CD8-positive, alpha-beta memory T cell (primary cell): ENCODE measurements around the gene IL1R1. TPM values are rescaled to one million over a fixed set of nuclear protein-coding genes. Genes with fewer than 3 reads are reported as not detected.

Experiments used
- CTCF ChIA-PET: fragments of 350-600 bp; sonication (Branson Sonifier 250); formaldehyde crosslinking; loops from one replicate; lab custom pipeline; 2021; ENCODE audit warnings: antibody characterized with exemption; lab: Charles Lee
- POLR2A ChIA-PET: fragments of 350-600 bp; sonication (Branson Sonifier 250); formaldehyde crosslinking; loops from one replicate; lab custom pipeline; 2021; ENCODE audit warnings: antibody characterized with exemption; lab: Charles Lee
- DNase-seq, 5 donors: peaks; one replicate each; pipeline versions ENCODE4 v3.0.0 to v3.0.0-alpha.2; 2020 to 2022; ENCODE audit warnings: mixed read lengths in 1 of 5
- H3K27ac ChIP-seq: one replicate; pipeline ENCODE4 v1.7.0; 2013; ENCODE audit warnings: low read depth, mild to moderate bottlenecking, low read length, moderate library complexity
- H3K27me3 ChIP-seq: 2 replicates; pipeline ENCODE4 v1.7.0; 2013; ENCODE audit warnings: low read length, mild to moderate bottlenecking; ENCODE audit not compliant: insufficient read depth, poor library complexity, severe bottlenecking
- H3K36me3 ChIP-seq: 2 replicates; pipeline ENCODE4 v1.7.0; 2013; ENCODE audit warnings: mild to moderate bottlenecking, low read length, moderate library complexity; ENCODE audit not compliant: insufficient read depth
- H3K4me1 ChIP-seq: 2 replicates; pipeline ENCODE4 v1.7.0; 2013; ENCODE audit warnings: mild to moderate bottlenecking, low read length, moderate library complexity; ENCODE audit not compliant: insufficient read depth
- H3K4me3 ChIP-seq: 2 replicates; pipeline ENCODE4 v1.7.0; 2013; ENCODE audit warnings: mild to moderate bottlenecking, low read length
- H3K9me3 ChIP-seq: 2 replicates; pipeline ENCODE4 v1.7.0; 2013; ENCODE audit warnings: mild to moderate bottlenecking, low read length
- H3K27ac Mint-ChIP-seq, 8 donors: one replicate each; pipeline ENCODE4 v1.8.0; 2020 to 2021; ENCODE audit warnings: mixed read lengths in 8 of 8, mild to moderate bottlenecking in 6 of 8, inconsistent platforms in 3 of 8, moderate library complexity in 3 of 8
- H3K27me3 Mint-ChIP-seq, 2 donors: one replicate each; pipeline ENCODE4 v1.8.0; 2020 to 2021; ENCODE audit warnings: mixed read lengths in 2 of 2, mild to moderate bottlenecking in 1 of 2, moderate library complexity in 1 of 2
- H3K36me3 Mint-ChIP-seq, 3 donors: one replicate each; pipeline ENCODE4 v1.8.0; 2020 to 2021; ENCODE audit warnings: mixed read lengths in 3 of 3, inconsistent platforms in 1 of 3, mild to moderate bottlenecking in 1 of 3
- H3K4me1 Mint-ChIP-seq, 3 donors: one replicate each; pipeline ENCODE4 v1.8.0; 2020 to 2021; ENCODE audit warnings: mixed read lengths in 3 of 3, inconsistent platforms in 1 of 3, mild to moderate bottlenecking in 1 of 3
- H3K4me3 Mint-ChIP-seq, 7 donors: one replicate each; pipeline ENCODE4 v1.8.0; 2020 to 2021; ENCODE audit warnings: mixed read lengths in 7 of 7, mild to moderate bottlenecking in 6 of 7, moderate library complexity in 4 of 7, inconsistent platforms in 2 of 7
- H3K9me3 Mint-ChIP-seq, 5 donors: one replicate each; pipeline ENCODE4 v1.8.0; 2020 to 2022; ENCODE audit warnings: mixed read lengths in 5 of 5, mild to moderate bottlenecking in 3 of 5, moderate library complexity in 2 of 5, inconsistent platforms in 1 of 5
- polyA plus RNA-seq: library from polyadenylated mRNA; unstranded; fragments of 300-500 nt; fragmentation: Illumina TruSeq; gene quantifications from one replicate; pipeline ENCODE4 v1.2.3, GENCODE V29; 2021
- total RNA-seq, 2 experiments: library from RNA; stranded (reverse); gene quantifications; one replicate each; pipeline ENCODE4 v1.2.3, GENCODE V29; 2021

IL1R1 gene
- total and polyA plus RNA-seq, 3 experiments from 2014 or later: 0.30 to 3.7 (median 3.7) TPM

DNA sequence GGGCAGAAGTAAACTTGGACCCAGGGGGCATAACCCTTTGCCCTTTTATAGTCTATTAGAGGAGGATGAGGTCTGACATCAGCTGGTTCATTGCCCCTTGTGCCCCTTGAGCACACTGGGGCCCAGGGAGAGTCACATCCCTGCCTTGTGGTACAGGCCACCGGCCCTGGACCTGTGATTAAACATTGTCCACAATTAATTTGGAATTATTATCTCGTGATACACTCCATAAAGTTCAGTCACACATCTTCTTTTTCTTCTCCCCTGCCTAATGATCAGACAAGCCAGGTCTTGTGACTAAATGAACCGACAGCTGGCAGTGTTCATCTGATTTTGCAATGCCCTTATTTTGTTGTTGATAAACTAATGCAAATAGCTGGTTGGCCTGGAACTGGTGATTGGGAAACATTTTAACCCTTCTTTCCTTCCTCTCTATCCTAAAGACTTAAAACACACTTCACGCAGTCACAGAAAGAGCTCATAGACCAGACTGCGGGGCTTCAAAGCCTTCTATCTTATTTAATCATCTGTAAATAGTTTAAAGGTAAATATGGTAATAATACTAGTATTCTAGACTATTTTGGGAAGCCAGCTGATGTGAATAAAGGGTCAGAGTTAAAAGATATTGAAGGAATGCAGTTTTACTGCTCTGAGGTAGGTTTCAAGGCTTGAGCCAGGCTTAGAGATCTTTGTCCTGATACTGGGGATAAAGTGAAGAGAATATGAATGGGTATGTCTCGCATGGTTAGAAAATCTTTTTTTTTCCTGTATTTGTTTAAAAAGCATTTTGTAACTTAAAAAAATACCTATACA lies 13.4 kb downstream of the IL1R1 start:
- H3K9me3 Mint-ChIP-seq: peaks cover 0 to 3% (median 0%) of the 10 kb centered on the region in 5 donors
- ChIA-PET POLR2A (no interaction called here), CTCF (interaction anchor here (0.9 kb wide), 1 partner anchor 85 kb away, joined by 3 read pairs; no protein-coding TSS in a partner anchor)
- peak overlapping the region in 1 of 8 donors; percentile 21 for H3K27ac Mint-ChIP-seq
- no peak for DNase-seq
- H3K4me3 ChIP-seq: no peak overlapping the region
- no peak overlapping the region for H3K27ac ChIP-seq
- H3K9me3 ChIP-seq: no peaks in the 10 kb centered on the region
- no peaks in the 10 kb centered on the region for H3K4me1 Mint-ChIP-seq
- peaks cover 2 to 6% of the 10 kb centered on the region in 2 donors for H3K27me3 Mint-ChIP-seq
- no peaks in the 10 kb centered on the region for H3K27me3 ChIP-seq
- H3K36me3 Mint-ChIP-seq: no peaks in the 10 kb centered on the region
- H3K36me3 ChIP-seq: no peaks in the 10 kb centered on the region
- H3K4me1 ChIP-seq: no peaks in the 10 kb centered on the region
- H3K4me3 Mint-ChIP-seq: no peak overlapping the region

DNA sequence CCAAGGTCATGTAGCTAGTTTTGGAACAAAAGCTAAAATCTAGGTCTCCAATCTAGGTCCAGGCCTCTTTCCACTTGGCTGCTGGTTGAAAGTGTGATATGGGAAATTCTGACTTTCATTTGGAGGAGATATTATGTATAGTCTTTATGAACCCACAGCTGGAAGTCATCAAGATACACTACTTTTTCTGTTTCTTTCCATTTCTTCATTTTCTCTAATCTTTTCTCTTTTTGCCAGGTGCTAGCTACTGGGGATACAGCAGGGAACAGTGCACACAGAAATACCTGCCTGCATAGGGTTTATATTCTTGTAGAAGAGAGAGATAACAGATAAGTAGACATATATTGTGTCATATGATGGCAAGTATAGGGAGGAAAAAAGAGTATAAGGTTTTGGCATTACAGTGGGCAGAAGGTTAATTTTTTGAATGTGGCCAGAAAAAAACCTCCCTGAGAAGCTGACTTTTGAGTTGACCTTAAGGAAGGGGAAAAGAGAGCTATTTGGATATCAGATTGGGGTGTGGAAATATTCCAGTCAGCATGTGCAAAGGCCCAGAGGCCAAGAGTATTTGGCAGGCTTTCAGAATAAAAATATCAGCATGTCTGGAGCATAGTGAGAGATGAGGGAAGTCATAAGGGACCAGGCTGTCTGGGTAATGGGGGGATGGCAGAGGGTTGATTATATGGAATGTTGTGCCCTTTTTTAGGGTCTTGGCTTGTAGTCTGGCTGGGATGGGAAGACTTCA lies 15.6 kb downstream of the IL1R1 start:
- H3K27ac Mint-ChIP-seq: no peak overlapping the region
- ChIA-PET POLR2A (no interaction called here), CTCF (interaction anchor here (1.9 kb wide), 1 partner anchor 83 kb away, joined by 4 read pairs; no protein-coding TSS in a partner anchor)
- Histone ChIP-seq H3K4me3 (no peak overlapping the region), H3K27ac (no peak overlapping the region), H3K9me3 (no peaks in the 10 kb centered on the region), H3K4me1 (no peaks in the 10 kb centered on the region), H3K27me3 (no peaks in the 10 kb centered on the region), H3K36me3 (no peaks in the 10 kb centered on the region)
- no peaks in the 10 kb centered on the region for H3K36me3 Mint-ChIP-seq
- H3K4me3 Mint-ChIP-seq: no peak overlapping the region
- H3K27me3 Mint-ChIP-seq: peaks cover 0 to 2% of the 10 kb centered on the region in 2 donors
- no peaks in the 10 kb centered on the region for H3K4me1 Mint-ChIP-seq
- H3K9me3 Mint-ChIP-seq: no peaks in the 10 kb centered on the region
- no peak for DNase-seq

DNA sequence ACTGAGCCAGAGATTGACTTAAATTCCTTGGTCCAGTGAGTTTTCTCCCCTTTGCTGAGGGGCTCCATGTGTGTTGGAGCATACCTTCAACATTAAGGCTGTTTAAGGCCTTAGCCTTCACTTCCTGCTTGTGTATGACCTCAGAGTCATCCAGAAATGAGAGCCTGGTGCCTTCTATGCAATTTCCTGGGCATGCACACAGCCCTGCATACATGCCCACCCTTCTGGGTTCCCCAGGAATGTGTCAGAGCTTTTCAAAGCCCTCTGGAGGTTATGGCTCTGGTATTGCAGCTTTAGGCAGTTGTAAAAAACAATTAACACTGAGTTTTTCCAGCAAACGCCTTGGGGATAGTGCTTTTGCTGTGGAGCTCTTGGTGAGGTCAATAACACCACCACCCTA lies 16.7 kb downstream of the IL1R1 start:
- Histone ChIP-seq H3K4me1 (no peaks in the 10 kb centered on the region), H3K27ac (no peak overlapping the region), H3K4me3 (no peak overlapping the region), H3K9me3 (no peaks in the 10 kb centered on the region), H3K27me3 (no peaks in the 10 kb centered on the region), H3K36me3 (no peaks in the 10 kb centered on the region)
- no peaks in the 10 kb centered on the region for H3K36me3 Mint-ChIP-seq
- POLR2A ChIA-PET: no interaction called here
- no peak for DNase-seq
- no peak overlapping the region for H3K4me3 Mint-ChIP-seq
- H3K4me1 Mint-ChIP-seq: no peaks in the 10 kb centered on the region
- CTCF ChIA-PET: no interaction called here
- peaks cover 0 to 2% of the 10 kb centered on the region in 2 donors for H3K27me3 Mint-ChIP-seq
- H3K27ac Mint-ChIP-seq: no peak overlapping the region
- H3K9me3 Mint-ChIP-seq: no peaks in the 10 kb centered on the region

DNA sequence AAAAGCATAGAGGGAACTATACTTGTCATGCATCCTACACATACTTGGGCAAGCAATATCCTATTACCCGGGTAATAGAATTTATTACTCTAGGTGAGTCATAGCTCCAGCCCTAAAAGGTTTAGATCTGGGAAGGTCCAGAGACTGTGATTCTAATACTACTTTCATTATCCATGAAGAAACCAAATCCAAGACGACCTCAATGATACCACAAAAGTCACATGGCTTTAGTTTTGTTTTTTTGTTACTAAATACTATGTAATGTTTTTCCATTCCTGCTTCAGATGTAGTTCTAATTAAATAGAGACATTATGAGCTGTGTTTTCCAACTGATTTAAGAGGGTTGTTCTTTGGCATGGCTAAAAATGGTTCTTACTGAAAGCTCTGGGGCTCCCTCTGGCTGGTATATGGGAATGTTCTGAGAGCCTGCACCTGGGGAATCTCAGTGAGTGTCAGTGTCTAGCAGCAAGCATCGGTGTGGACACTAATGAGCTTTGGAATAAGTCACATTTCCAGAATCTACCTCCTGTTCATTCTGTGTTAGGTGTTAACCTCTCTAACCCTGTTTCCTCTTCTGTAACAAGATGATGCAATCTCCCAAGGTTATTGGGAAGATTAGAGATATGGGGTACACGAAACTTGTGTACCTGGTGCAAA lies 23.8 kb downstream of the IL1R1 start:
- POLR2A ChIA-PET: no interaction called here
- Mint-ChIP-seq H3K36me3 (peaks cover 0 to 1% (median 0%) of the 10 kb centered on the region in 3 donors), H3K4me3 (no peak overlapping the region), H3K9me3 (no peaks in the 10 kb centered on the region), H3K4me1 (no peaks in the 10 kb centered on the region), H3K27ac (peak overlapping the region in 1 of 8 donors; percentile 40), H3K27me3 (peaks cover 2 to 10% of the 10 kb centered on the region in 2 donors)
- DNase-seq: no peak
- H3K4me1 ChIP-seq: no peaks in the 10 kb centered on the region
- CTCF ChIA-PET: interaction anchor here (1.5 to 1.7 kb wide), 2 partner anchors 11 to 74 kb away, joined by 5 to 6 read pairs; no protein-coding TSS in a partner anchor
- H3K27ac ChIP-seq: no peak overlapping the region
- no peaks in the 10 kb centered on the region for H3K9me3 ChIP-seq
- no peaks in the 10 kb centered on the region for H3K27me3 ChIP-seq
- H3K36me3 ChIP-seq: no peaks in the 10 kb centered on the region
- no peak overlapping the region for H3K4me3 ChIP-seq

DNA sequence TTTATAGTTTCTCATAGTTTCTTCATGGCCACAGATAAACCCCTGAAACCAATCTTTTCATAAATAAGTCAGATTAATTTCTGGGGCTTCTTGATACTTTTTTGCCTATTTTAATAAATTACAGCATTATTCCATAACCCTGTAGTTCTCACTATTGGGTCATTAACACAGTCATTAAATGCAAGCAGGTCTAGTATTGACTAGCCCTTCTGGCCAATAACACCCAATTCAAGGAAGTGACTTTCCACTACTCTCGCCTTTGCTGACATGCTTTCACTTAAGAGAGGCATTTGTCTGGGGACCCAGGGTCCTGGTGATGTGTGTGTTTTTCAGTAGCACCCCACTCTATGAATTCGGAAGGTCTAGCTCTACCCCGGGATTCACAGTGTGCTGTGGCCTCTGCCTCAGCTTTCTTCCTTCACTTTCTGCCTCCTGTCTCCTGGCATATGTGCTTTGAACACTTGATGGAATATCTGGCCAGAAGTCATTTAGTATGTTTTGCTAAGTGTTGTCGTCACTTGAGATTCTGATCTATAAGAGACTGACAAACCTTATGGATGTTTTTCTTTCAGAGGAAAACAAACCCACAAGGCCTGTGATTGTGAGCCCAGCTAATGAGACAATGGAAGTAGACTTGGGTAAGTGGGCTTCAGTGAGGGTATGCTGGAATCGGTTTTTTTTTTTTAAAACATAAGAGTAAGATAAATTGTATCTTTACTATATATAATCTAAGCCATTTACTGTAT lies 25.7 kb downstream of the IL1R1 start:
- Histone ChIP-seq H3K4me3 (no peak overlapping the region), H3K27me3 (no peaks in the 10 kb centered on the region), H3K27ac (no peak overlapping the region), H3K9me3 (no peaks in the 10 kb centered on the region), H3K4me1 (no peaks in the 10 kb centered on the region), H3K36me3 (no peaks in the 10 kb centered on the region)
- no peak for DNase-seq
- Mint-ChIP-seq H3K27ac (no peak overlapping the region), H3K9me3 (no peaks in the 10 kb centered on the region), H3K36me3 (peaks cover 0 to 1% (median 0%) of the 10 kb centered on the region in 3 donors), H3K27me3 (peaks cover 2 to 11% of the 10 kb centered on the region in 2 donors), H3K4me3 (no peak overlapping the region), H3K4me1 (no peaks in the 10 kb centered on the region)
- POLR2A ChIA-PET: no interaction called here
- CTCF ChIA-PET: no interaction called here

DNA sequence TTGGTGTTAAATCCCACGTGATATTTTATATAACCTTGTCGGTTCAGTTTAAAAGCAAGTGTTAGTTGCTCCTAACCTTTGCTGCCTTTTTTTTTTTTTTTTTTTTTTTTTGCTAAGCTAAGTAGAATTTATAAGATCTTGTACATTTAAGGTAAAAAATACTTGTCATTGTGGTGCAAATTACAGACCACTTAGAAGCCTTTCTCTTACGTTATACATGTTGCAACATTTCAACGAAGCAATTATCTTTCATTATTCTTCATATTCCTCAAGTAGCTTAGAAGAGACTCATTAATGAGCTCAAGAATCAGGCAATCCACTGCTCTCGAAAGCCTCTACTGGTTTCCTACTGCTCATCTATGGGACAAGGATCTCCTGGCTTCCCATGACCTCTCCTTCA lies 29.4 kb downstream of the IL1R1 start:
- Mint-ChIP-seq H3K4me3 (no peak overlapping the region), H3K27ac (no peak overlapping the region), H3K36me3 (peaks cover 0 to 2% (median 0%) of the 10 kb centered on the region in 3 donors), H3K9me3 (no peaks in the 10 kb centered on the region), H3K27me3 (peaks cover 7 to 9% of the 10 kb centered on the region in 2 donors), H3K4me1 (no peaks in the 10 kb centered on the region)
- H3K36me3 ChIP-seq: no peaks in the 10 kb centered on the region
- H3K27me3 ChIP-seq: no peaks in the 10 kb centered on the region
- H3K4me3 ChIP-seq: no peak overlapping the region
- CTCF ChIA-PET: no interaction called here
- no peaks in the 10 kb centered on the region for H3K9me3 ChIP-seq
- no peak for DNase-seq
- H3K4me1 ChIP-seq: no peaks in the 10 kb centered on the region
- H3K27ac ChIP-seq: no peak overlapping the region
- POLR2A ChIA-PET: no interaction called here

DNA sequence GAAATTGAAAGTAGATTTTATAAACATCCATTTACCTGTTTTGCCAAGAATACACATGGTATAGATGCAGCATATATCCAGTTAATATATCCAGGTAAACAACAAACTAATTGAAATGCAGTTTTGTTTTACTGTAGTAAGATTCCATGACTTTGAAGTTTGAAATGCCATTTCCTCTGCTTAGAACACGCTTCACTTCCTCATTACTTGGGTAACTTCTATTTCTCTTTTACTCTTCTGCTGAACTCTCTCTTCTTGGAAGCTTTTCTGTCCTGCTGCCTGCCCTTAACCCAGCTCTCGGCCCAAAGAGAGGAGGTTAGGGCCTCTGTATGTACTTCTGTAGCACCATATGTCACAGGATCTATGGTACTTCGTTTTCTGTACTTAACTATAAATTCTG lies 30.2 kb downstream of the IL1R1 start:
- Histone ChIP-seq H3K4me1 (no peaks in the 10 kb centered on the region), H3K36me3 (no peaks in the 10 kb centered on the region), H3K27ac (no peak overlapping the region), H3K4me3 (no peak overlapping the region), H3K27me3 (no peaks in the 10 kb centered on the region), H3K9me3 (no peaks in the 10 kb centered on the region)
- Mint-ChIP-seq H3K9me3 (no peaks in the 10 kb centered on the region), H3K4me1 (no peaks in the 10 kb centered on the region), H3K4me3 (no peak overlapping the region), H3K27me3 (peaks cover 6 to 9% of the 10 kb centered on the region in 2 donors), H3K36me3 (peaks cover 0 to 4% (median 0%) of the 10 kb centered on the region in 3 donors), H3K27ac (no peak overlapping the region)
- no peak for DNase-seq
- ChIA-PET POLR2A (no interaction called here), CTCF (no interaction called here)
